IMR-90 (cell line): ENCODE results near the gene ANKH. TPM values are rescaled to one million over a fixed set of nuclear protein-coding genes. Genes with fewer than 3 reads are reported as not detected.

Experiments used
- ATAC-seq: fragments of 200-7000 bp; cut with Tn5 transposase; 2 replicates; pipeline ENCODE4 v1.9.1; 2020; ENCODE audit warnings: low read depth, mild to moderate bottlenecking, moderate library complexity
- BruUV-seq: library from RNA; stranded (reverse); fragments of 400-500 nt; replicated peaks from 2 replicates; lab custom pipeline; 2021; lab: Mats Ljungman, UMichigan
- CTCF ChIA-PET: fragments of 300-600 bp; formaldehyde crosslinking; extraction: SDS; loops from one replicate; lab custom pipeline; 2021; ENCODE audit warnings: antibody characterized with exemption; lab: Yijun Ruan, JAX
- POLR2A ChIA-PET: fragments of 300-600 bp; sonication (Branson Sonifier 250); formaldehyde crosslinking; loops from one replicate; lab custom pipeline; 2022; ENCODE audit warnings: antibody characterized with exemption; ENCODE audit not compliant: unreplicated experiment; lab: Charles Lee
- DNase-seq: peaks from one replicate; pipeline ENCODE4 v3.0.0; 2013
- H2AFZ ChIP-seq: replicated peaks from 2 replicates; pipeline ENCODE3; 2013; ENCODE audit warnings: low read length, mild to moderate bottlenecking; ENCODE audit not compliant: poor library complexity
- H2AK5ac ChIP-seq: 2 replicates; pipeline ENCODE4 v1.6.1; 2013; ENCODE audit warnings: low read depth, low read length, inconsistent platforms
- H2AK9ac ChIP-seq: replicated peaks from 2 replicates; pipeline ENCODE3; 2013; ENCODE audit warnings: mild to moderate bottlenecking, low read depth, low read length, moderate library complexity; ENCODE audit not compliant: poor library complexity
- H2BK120ac ChIP-seq: 2 replicates; pipeline ENCODE4 v1.6.1; 2013; ENCODE audit warnings: low read depth, low read length, inconsistent platforms
- H2BK15ac ChIP-seq: 3 replicates; pipeline ENCODE4 v1.6.1; 2013; ENCODE audit warnings: low read depth, low read length, inconsistent platforms
- H2BK20ac ChIP-seq: 2 replicates; pipeline ENCODE4 v1.6.1; 2013; ENCODE audit warnings: low read depth, mild to moderate bottlenecking, inconsistent platforms, low read length, moderate library complexity
- H2BK5ac ChIP-seq: 2 replicates; pipeline ENCODE4 v1.6.1; 2013; ENCODE audit warnings: mild to moderate bottlenecking, low read depth, low read length, inconsistent platforms; ENCODE audit not compliant: poor library complexity, severe bottlenecking
- H3K14ac ChIP-seq: replicated peaks from 2 replicates; pipeline ENCODE4 v1.6.1; 2013; ENCODE audit warnings: low read depth, low read length, inconsistent platforms
- H3K18ac ChIP-seq: 2 replicates; pipeline ENCODE4 v1.6.1; 2013; ENCODE audit warnings: low read depth, low read length, control low read depth
- H3K23ac ChIP-seq: 2 replicates; pipeline ENCODE4 v1.6.1; 2013; ENCODE audit warnings: low read depth, low read length, inconsistent platforms
- H3K27ac ChIP-seq: 2 replicates; pipeline ENCODE4 v1.5.1; 2013; ENCODE audit warnings: mild to moderate bottlenecking, control low read depth, low read length; ENCODE audit not compliant: insufficient read depth
- H3K27me3 ChIP-seq: 2 replicates; pipeline ENCODE4 v1.6.1; 2013; ENCODE audit warnings: low read length; ENCODE audit not compliant: control insufficient read depth, insufficient read depth
- H3K36me3 ChIP-seq: 2 replicates; pipeline ENCODE4 v1.6.1; 2013; ENCODE audit warnings: low read length, mixed read lengths; ENCODE audit not compliant: control insufficient read depth, insufficient read depth
- H3K4ac ChIP-seq: 2 replicates; pipeline ENCODE4 v1.6.1; 2013; ENCODE audit warnings: low read depth, low read length, inconsistent platforms
- H3K4me1 ChIP-seq: 2 replicates; pipeline ENCODE4 v1.6.1; 2013; ENCODE audit warnings: low read length, mixed read lengths; ENCODE audit not compliant: control insufficient read depth, insufficient read depth
- H3K4me2 ChIP-seq: 2 replicates; pipeline ENCODE4 v1.6.1; 2013; ENCODE audit warnings: low read depth, mild to moderate bottlenecking, control low read depth, low read length, moderate library complexity
- H3K4me3 ChIP-seq: 2 replicates; pipeline ENCODE4 v1.5.1; 2013; ENCODE audit warnings: low read depth, mild to moderate bottlenecking, control low read depth, low read length, moderate library complexity; ENCODE audit not compliant: insufficient read depth
- H3K56ac ChIP-seq: 2 replicates; pipeline ENCODE4 v1.6.1; 2013; ENCODE audit warnings: low read length, inconsistent platforms; ENCODE audit not compliant: insufficient read depth; ENCODE audit errors: extremely low read depth
- H3K79me1 ChIP-seq, 2 experiments: 2 replicates each; pipeline ENCODE4 v1.6.1; 2013; ENCODE audit warnings: low read length in 2 of 2, inconsistent platforms in 1 of 2, low read depth in 1 of 2
- H3K9ac ChIP-seq: 2 replicates; pipeline ENCODE4 v1.6.1; 2013; ENCODE audit warnings: low read depth, low read length, control low read depth
- H3K9me1 ChIP-seq: 2 replicates; pipeline ENCODE4 v1.6.1; 2013; ENCODE audit warnings: low read length, inconsistent platforms; ENCODE audit not compliant: insufficient read depth
- H3K9me3 ChIP-seq: 2 replicates; pipeline ENCODE4 v1.6.1; 2013; ENCODE audit warnings: low read length; ENCODE audit not compliant: control insufficient read depth, insufficient read depth
- H4K20me1 ChIP-seq: 2 replicates; pipeline ENCODE4 v1.6.1; 2013; ENCODE audit warnings: low read length, inconsistent platforms; ENCODE audit not compliant: insufficient read depth
- H4K5ac ChIP-seq: 2 replicates; pipeline ENCODE4 v1.6.1; 2013; ENCODE audit warnings: mild to moderate bottlenecking, low read depth, low read length, control low read depth
- H4K8ac ChIP-seq, 2 experiments: 2 replicates each; pipeline ENCODE4 v1.6.1; 2013; ENCODE audit warnings: low read depth in 2 of 2, low read length in 2 of 2, control low read depth in 1 of 2, inconsistent platforms in 1 of 2
- H4K91ac ChIP-seq: 2 replicates; pipeline ENCODE4 v1.6.1; 2013; ENCODE audit warnings: low read depth, low read length, inconsistent platforms; ENCODE audit not compliant: insufficient read depth
- BHLHE40 ChIP-seq: fragments of 150-350 bp; IDR thresholded peaks from 2 replicates; pipeline ENCODE4 v1.6.1; 2016; ENCODE audit warnings: mild to moderate bottlenecking, low read depth, low read length
- CEBPB ChIP-seq: IDR thresholded peaks from 2 replicates; pipeline ENCODE4 v1.6.1; 2012; ENCODE audit warnings: low read depth, low read length, improper control_type of control experiment
- CTCF ChIP-seq: conservative IDR thresholded peaks from 2 replicates; pipeline ENCODE4 v1.5.1; 2012; ENCODE audit warnings: mild to moderate bottlenecking, low read depth, low read length, improper control_type of control experiment
- ELK1 ChIP-seq: fragments of 150-350 bp; IDR thresholded peaks from 2 replicates; pipeline ENCODE4 v1.6.1; 2016; ENCODE audit warnings: low read depth, mild to moderate bottlenecking, low read length, moderate library complexity, borderline replicate concordance
- FOS ChIP-seq: fragments of 150-350 bp; IDR thresholded peaks from 2 replicates; pipeline ENCODE4 v1.6.1; 2016; ENCODE audit warnings: low read depth, low read length
- MAFK ChIP-seq: IDR thresholded peaks from 2 replicates; pipeline ENCODE4 v1.6.1; 2012; ENCODE audit warnings: low read depth, low read length, improper control_type of control experiment
- MAZ ChIP-seq: IDR thresholded peaks from 2 replicates; pipeline ENCODE4 v1.6.1; 2012; ENCODE audit warnings: low read depth, mild to moderate bottlenecking, low read length, improper control_type of control experiment, moderate library complexity, borderline replicate concordance
- NFE2L2 ChIP-seq: fragments of 150-350 bp; IDR thresholded peaks from 2 replicates; pipeline ENCODE4 v1.6.1; 2016; ENCODE audit warnings: low read depth, mild to moderate bottlenecking, low read length
- POLR2A ChIP-seq: IDR thresholded peaks from 2 replicates; pipeline ENCODE4 v1.6.1; 2012; ENCODE audit warnings: mild to moderate bottlenecking, low read depth, low read length
- RAD21 ChIP-seq: IDR thresholded peaks from 2 replicates; pipeline ENCODE4 v1.6.1; 2012; ENCODE audit warnings: low read length, improper control_type of control experiment
- RFX5 ChIP-seq: IDR thresholded peaks from 2 replicates; pipeline ENCODE4 v1.8.0; 2012; ENCODE audit warnings: low read depth, mild to moderate bottlenecking, low read length, moderate library complexity
- SMC3 ChIP-seq: fragments of 150-350 bp; IDR thresholded peaks from 2 replicates; pipeline ENCODE4 v1.6.1; 2016; ENCODE audit warnings: low read depth, mild to moderate bottlenecking, antibody characterized with exemption, low read length, moderate library complexity
- USF2 ChIP-seq: fragments of 150-350 bp; IDR thresholded peaks from 2 replicates; pipeline ENCODE4 v1.6.1; 2017; ENCODE audit warnings: mild to moderate bottlenecking, antibody characterized with exemption, low read length, low read depth
- WGBS, 2 experiments: methylation state at CpG; one replicate each; pipeline versions ENCODE4 v1.1.5 to v1.1.7; 2013; ENCODE audit warnings: missing lambda C conversion rate in 2 of 2; ENCODE audit not compliant: insufficient read length in 1 of 2; ENCODE audit errors: extremely low coverage in 2 of 2; 5-methylcytosine and 5-hydroxymethylcytosine counted together
- dilution Hi-C: fragments of 300-500 bp; cut with HindIII; formaldehyde crosslinking; loops from one replicate; pipeline ENCODE4 v1.14.3; 2018; ENCODE audit warnings: low sequenced_read_pairs; ENCODE audit not compliant: unreplicated experiment
- in situ Hi-C: fragments of 300-500 bp; cut with MboI; formaldehyde crosslinking; loops from 3 replicates; pipeline ENCODE4 v1.14.3; 2019; ENCODE audit warnings: low sequenced_read_pairs, inconsistent platforms, mixed read lengths
- intact Hi-C: fragments of 100-400 bp; cut with micrococcal nuclease; formaldehyde crosslinking; loops from 2 replicates; pipeline ENCODE4 v1.10.0; 2022
- polyA plus RNA-seq, 3 experiments: library from polyadenylated mRNA; depleted of rRNA; stranded (reverse); fragments of >200 nt; gene quantifications; 2 replicates each; pipeline ENCODE4 v1.2.3, GENCODE V29; 2012; ENCODE audit warnings: low replicate concordance in 1 of 3
- total RNA-seq: library from RNA; depleted of rRNA; stranded (reverse); fragments of >200 nt; gene quantifications from 2 replicates; pipeline ENCODE4 v1.2.3, GENCODE V29; 2012

The ANKH gene
- total and polyA plus RNA-seq, 2 of the 4 experiments (the other 2 are of a cell fraction) = 5.2 to 17.2 TPM

- POLR2A ChIA-PET = no interaction called here
- no TSS peak for BruUV-seq
- H3K4me2 ChIP-seq = peak overlapping the region; percentile 74
- TF ChIP-seq MAZ = no peak
- no peak for TF ChIP-seq USF2
- TF ChIP-seq POLR2A = no peak
- no peak for TF ChIP-seq SMC3
- peak; percentile 82 for TF ChIP-seq MAFK
- no peak for TF ChIP-seq ELK1
- peak; percentile 73; the same call in 1 of the 2 replicates for TF ChIP-seq BHLHE40
- TF ChIP-seq NFE2L2 = no peak
- 0 out of 2 replicates have a peak, but pooled peaks have one; percentile 13 for TF ChIP-seq FOS
- TF ChIP-seq CTCF = no peak
- TF ChIP-seq RFX5 = no peak
- TF ChIP-seq RAD21 = no peak
- peak; percentile 85 for TF ChIP-seq CEBPB
Measured at GRCh38 chr5:14659821-14660607, 211.6 kb downstream of the ANKH start.

More at GRCh38 chr5:14659821-14660607, 211.6 kb downstream of the ANKH start:
- peaks cover 7% of the 10 kb centered on the region; the same call in 1 of the 2 replicates for H4K20me1 ChIP-seq
- H3K9me3 ChIP-seq = no peaks in the 10 kb centered on the region
- H3K14ac ChIP-seq = 0 out of 2 replicates have a peak overlapping the region, but pooled peaks have one; percentile 23
- peak overlapping the region; percentile 62; the same call in 1 of the 2 replicates for H3K27ac ChIP-seq
- dilution Hi-C loops (no loop called here), in situ Hi-C loops (loop anchor here (25.0 kb wide), 2 partner anchors 548 to 673 kb away; no protein-coding TSS in a partner anchor), intact Hi-C loops (no loop called here)
- ATAC-seq (peak; percentile 18), DNase-seq (peak; percentile 89)
- no peak overlapping the region; the same call in 1 of the 2 replicates for H3K9ac ChIP-seq
- peaks cover 7% of the 10 kb centered on the region; the same call in 1 of the 2 replicates for H3K9me1 ChIP-seq
- H3K56ac ChIP-seq = no peak overlapping the region
- H4K91ac ChIP-seq = peak overlapping the region; percentile 20; the same call in 1 of the 2 replicates
- no peak overlapping the region for H2BK120ac ChIP-seq
- H2BK5ac ChIP-seq = peak overlapping the region; percentile 64
- H4K5ac ChIP-seq = no peak overlapping the region
- H2BK15ac ChIP-seq = peak overlapping the region; percentile 45; the same call in 1 of the 3 replicates
- no peaks in the 10 kb centered on the region for H3K36me3 ChIP-seq
- H4K8ac ChIP-seq = peak overlapping the region in 1 of 2 experiments; percentile 52; a peak in 1 of 4 replicates
- H3K4me3 ChIP-seq = no peak overlapping the region
- H3K18ac ChIP-seq = no peak overlapping the region; the same call in 1 of the 2 replicates
- H3K4me1 ChIP-seq = peaks cover 3% of the 10 kb centered on the region
- H3K27me3 ChIP-seq = no peaks in the 10 kb centered on the region; the same call in 1 of the 2 replicates
- H2AK9ac ChIP-seq = no peak overlapping the region
- peak overlapping the region; percentile 76; the same call in 1 of the 2 replicates for H2BK20ac ChIP-seq
- H2AK5ac ChIP-seq = no peak overlapping the region
- H3K23ac ChIP-seq = peak overlapping the region; percentile 25; the same call in 1 of the 2 replicates
- no peak overlapping the region for H2AFZ ChIP-seq
- peaks cover 15 to 27% of the 10 kb centered on the region in 2 experiments for H3K79me1 ChIP-seq
- WGBS, 2 experiments = 0% methylated on average over 1 of the region's 3 CpGs; no CpG with 5 or more reads in 1 of the 2 experiments
- CTCF ChIA-PET = interaction anchor here (1.8 kb wide), 1 partner anchor 12 kb away, joined by 7 read pairs; no protein-coding TSS in a partner anchor
- H3K4ac ChIP-seq = peak overlapping the region; percentile 1; the same call in 1 of the 2 replicates
